Measurements from ENCODE around the gene SNAPC2.

DNA sequence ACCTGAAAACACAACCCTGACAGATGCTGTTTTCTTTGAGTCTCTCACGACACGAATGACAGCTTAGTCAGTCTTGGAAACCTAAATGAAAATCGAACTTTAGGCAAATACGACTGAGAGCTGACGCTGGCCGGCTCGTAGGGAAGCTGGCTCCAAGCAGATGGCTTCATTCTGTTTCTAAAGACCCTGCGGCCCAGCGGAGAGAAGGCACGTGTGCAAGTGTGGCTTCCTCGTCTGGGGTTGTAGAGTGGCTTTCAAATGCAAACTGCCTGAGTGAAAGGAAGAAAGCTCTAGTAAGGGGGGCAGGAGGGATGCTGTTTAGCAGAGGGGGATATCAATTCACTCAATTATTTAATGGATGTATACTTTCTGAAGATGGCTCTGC, 49.4 kb downstream of the SNAPC2 start:
- TF ChIP-seq, protein P1, sequence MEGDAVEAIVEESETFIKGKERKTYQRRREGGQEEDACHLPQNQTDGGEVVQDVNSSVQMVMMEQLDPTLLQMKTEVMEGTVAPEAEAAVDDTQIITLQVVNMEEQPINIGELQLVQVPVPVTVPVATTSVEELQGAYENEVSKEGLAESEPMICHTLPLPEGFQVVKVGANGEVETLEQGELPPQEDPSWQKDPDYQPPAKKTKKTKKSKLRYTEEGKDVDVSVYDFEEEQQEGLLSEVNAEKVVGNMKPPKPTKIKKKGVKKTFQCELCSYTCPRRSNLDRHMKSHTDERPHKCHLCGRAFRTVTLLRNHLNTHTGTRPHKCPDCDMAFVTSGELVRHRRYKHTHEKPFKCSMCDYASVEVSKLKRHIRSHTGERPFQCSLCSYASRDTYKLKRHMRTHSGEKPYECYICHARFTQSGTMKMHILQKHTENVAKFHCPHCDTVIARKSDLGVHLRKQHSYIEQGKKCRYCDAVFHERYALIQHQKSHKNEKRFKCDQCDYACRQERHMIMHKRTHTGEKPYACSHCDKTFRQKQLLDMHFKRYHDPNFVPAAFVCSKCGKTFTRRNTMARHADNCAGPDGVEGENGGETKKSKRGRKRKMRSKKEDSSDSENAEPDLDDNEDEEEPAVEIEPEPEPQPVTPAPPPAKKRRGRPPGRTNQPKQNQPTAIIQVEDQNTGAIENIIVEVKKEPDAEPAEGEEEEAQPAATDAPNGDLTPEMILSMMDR (IDR thresholded peaks at IDR 0.05): no peak
- no peak for TF ChIP-seq POLR2A (IDR thresholded peaks at IDR 0.05)

All from upper lobe of left lung (tissue), 4 donors.